Activated CD8-positive, alpha-beta T cell treated with anti-CD3 and anti-CD28 coated beads for 36 hours (primary cell): ENCODE results near the gene PITPNM1. TPM values are rescaled to one million over a fixed set of nuclear protein-coding genes. Genes with fewer than 3 reads are reported as not detected.

Source experiments
- ATAC-seq: fragments of 200-7000 bp; cut with Tn5 transposase; one replicate; pipeline ENCODE4 v1.10.0; 2021; ENCODE audit warnings: mild to moderate bottlenecking, moderate library complexity
- CTCF ChIA-PET: fragments of 350-600 bp; sonication (Branson Sonifier 250); formaldehyde crosslinking; loops from one replicate; lab custom pipeline; 2021; ENCODE audit warnings: antibody characterized with exemption; lab: Charles Lee
- POLR2A ChIA-PET: fragments of 350-600 bp; sonication (Branson Sonifier 250); formaldehyde crosslinking; loops from one replicate; lab custom pipeline; 2021; ENCODE audit warnings: antibody characterized with exemption; lab: Charles Lee
- DNase-seq: peaks from one replicate; pipeline ENCODE4 v3.0.0-alpha.2; 2020
- H3K27ac Mint-ChIP-seq: one replicate; pipeline ENCODE4 v1.8.0; 2021; ENCODE audit warnings: mild to moderate bottlenecking, mixed read lengths
- H3K27me3 Mint-ChIP-seq: one replicate; pipeline ENCODE4 v1.8.0; 2021; ENCODE audit warnings: mixed read lengths
- H3K36me3 Mint-ChIP-seq: one replicate; pipeline ENCODE4 v1.8.0; 2021; ENCODE audit warnings: low read depth, mixed read lengths
- H3K4me1 Mint-ChIP-seq: one replicate; pipeline ENCODE4 v1.8.0; 2021; ENCODE audit warnings: low read depth, mixed read lengths
- H3K4me3 Mint-ChIP-seq: one replicate; pipeline ENCODE4 v1.8.0; 2021; ENCODE audit warnings: mild to moderate bottlenecking, moderate library complexity, mixed read lengths
- H3K9me3 Mint-ChIP-seq: one replicate; pipeline ENCODE4 v1.8.0; 2021; ENCODE audit warnings: mixed read lengths
- CTCF ChIP-seq: fragments of 200-600 bp; IDR thresholded peaks from one replicate; pipeline ENCODE4 v1.8.0; 2022; ENCODE audit warnings: antibody characterized with exemption, mild to moderate bottlenecking
- intact Hi-C: fragments of 100-400 bp; cut with micrococcal nuclease; formaldehyde crosslinking; loops from one replicate; pipeline ENCODE4 v1.10.0; 2022
- microRNA-seq: library from miRNA; unstranded; fragments of <30 nt; microRNA quantifications from one replicate; pipeline ENCODE4 v1.2.0, GENCODE V29; 2022; ENCODE audit warnings: borderline microRNAs expressed, borderline replicate concordance
- total RNA-seq, 2 experiments: library from RNA; stranded (reverse); gene quantifications; one replicate each; pipeline ENCODE4 v1.2.3, GENCODE V29; 2021

Gene PITPNM1
- total RNA-seq, 2 experiments from 2014 or later: 87.8 to 88.1 TPM

GRCh38 chr11:67449116-67449844, 55.9 kb downstream of the PITPNM1 start:
- H3K27ac Mint-ChIP-seq: no peak overlapping the region
- H3K36me3 Mint-ChIP-seq: no peaks in the 10 kb centered on the region
- H3K4me1 Mint-ChIP-seq: peaks cover 42% of the 10 kb centered on the region
- CTCF ChIA-PET: interaction anchor here (1.3 kb wide), 1 partner anchor 98 kb away, joined by 3 read pairs; no protein-coding TSS in a partner anchor
- POLR2A ChIA-PET: interaction anchor here (2.0 kb wide), 1 partner anchor 10 kb away, joined by 6 read pairs; no protein-coding TSS in a partner anchor
- ATAC-seq (no peak), DNase-seq (no peak)
- H3K27me3 Mint-ChIP-seq: no peaks in the 10 kb centered on the region
- H3K9me3 Mint-ChIP-seq: no peaks in the 10 kb centered on the region
- H3K4me3 Mint-ChIP-seq: no peak overlapping the region
- intact Hi-C loops: no loop called here
- no peak for TF ChIP-seq CTCF

GRCh38 chr11:67448220-67448609, 56.9 kb downstream of the PITPNM1 start:
- ATAC-seq: no peak
- Mint-ChIP-seq H3K36me3 (no peaks in the 10 kb centered on the region), H3K9me3 (no peaks in the 10 kb centered on the region), H3K4me1 (peaks cover 46% of the 10 kb centered on the region), H3K27ac (no peak overlapping the region), H3K27me3 (no peaks in the 10 kb centered on the region), H3K4me3 (no peak overlapping the region)
- ChIA-PET POLR2A (interaction anchor here (0.8 to 2.0 kb wide), 4 partner anchors 9 to 47 kb away, joined by 3 to 6 read pairs (median 3); partner anchors contain the start of genes PPP1CA and PTPRCAP), CTCF (interaction anchor here (1.1 kb wide), 1 partner anchor 21 kb away, joined by 3 read pairs; no protein-coding TSS in a partner anchor)
- intact Hi-C loops: no loop called here
- no peak for DNase-seq
- no peak for TF ChIP-seq CTCF

GRCh38 chr11:67445515-67445914, 59.6 kb downstream of the PITPNM1 start:
- Mint-ChIP-seq H3K27ac (peak overlapping the region; percentile 71), H3K36me3 (no peaks in the 10 kb centered on the region), H3K9me3 (no peaks in the 10 kb centered on the region), H3K4me1 (peaks cover 66% of the 10 kb centered on the region), H3K27me3 (no peaks in the 10 kb centered on the region), H3K4me3 (peak overlapping the region; percentile 64)
- DNase-seq (no peak), ATAC-seq (no peak)
- no peak for TF ChIP-seq CTCF
- CTCF ChIA-PET: no interaction called here
- POLR2A ChIA-PET: interaction anchor here (0.8 to 1.3 kb wide), 5 partner anchors 8 to 47 kb away, joined by 3 to 4 read pairs (median 3); partner anchors contain the start of gene PTPRCAP
- intact Hi-C loops: no loop called here

- intact Hi-C loops: no loop called here
- ChIA-PET CTCF (no interaction called here), POLR2A (interaction anchor here (1.2 to 2.3 kb wide), 2 partner anchors 14 to 42 kb away, joined by 3 to 7 read pairs; partner anchors contain the start of gene RPS6KB2)
- no peak for TF ChIP-seq CTCF
- Mint-ChIP-seq H3K36me3 (peaks cover 22% of the 10 kb centered on the region), H3K9me3 (no peaks in the 10 kb centered on the region), H3K4me3 (peak overlapping the region; percentile 50), H3K4me1 (peaks cover 64% of the 10 kb centered on the region), H3K27me3 (no peaks in the 10 kb centered on the region), H3K27ac (peak overlapping the region; percentile 26)
- no peak for DNase-seq
- no peak for ATAC-seq
These were observed 62.4 kb downstream of the PITPNM1 start for GRCh38 chr11:67442504-67443404.

Small RNAs within 50 kb of the gene (microRNA-seq; reads per million reads assigned to microRNA genes)
- not detected for gene MIR6752

Other genes starting within 250 kb of the PITPNM1 start
- gene GRK2, start 238.9 kb downstream of the PITPNM1 start, total RNA-seq: 100 to 1,000 TPM; 303 to 305 TPM
- gene ANKRD13D, start 216.1 kb downstream of the PITPNM1 start, total RNA-seq: 10 to 100 TPM; 75.4 to 78.7 TPM
- gene SSH3, start 201.8 kb downstream of the PITPNM1 start, total RNA-seq: 1 to 10 TPM; 7.4 to 9.1 TPM
- 10 to 100 TPM; 34.1 to 36.1 TPM for gene POLD4, start 151.8 kb downstream of the PITPNM1 start, total RNA-seq
- gene CLCF1, start 131.8 kb downstream of the PITPNM1 start, total RNA-seq: under 1 TPM; 0.79 to 0.81 TPM
- 10 to 100 TPM; 29.7 to 30.6 TPM for gene RAD9A, start 113.4 kb downstream of the PITPNM1 start, total RNA-seq
- gene PPP1CA, start 103.5 kb downstream of the PITPNM1 start, total RNA-seq: 100 to 1,000 TPM; 249 to 258 TPM
- gene TBC1D10C, start 101.3 kb downstream of the PITPNM1 start, total RNA-seq: 100 to 1,000 TPM; 138 to 144 TPM
- gene CARNS1, start 89.7 kb downstream of the PITPNM1 start, total RNA-seq: 1 to 10 TPM; 6.2 to 6.9 TPM
- 10 to 100 TPM; 54.8 to 57.4 TPM for gene RPS6KB2, start 76.9 kb downstream of the PITPNM1 start, total RNA-seq
- gene PTPRCAP, start 67.7 kb downstream of the PITPNM1 start, total RNA-seq: 100 to 1,000 TPM; 107 to 114 TPM
- gene CORO1B, start 61.9 kb downstream of the PITPNM1 start, total RNA-seq: 100 to 1,000 TPM; 254 to 276 TPM
- not detected for gene GPR152, start 52.6 kb downstream of the PITPNM1 start, total RNA-seq
- 1 to 10 TPM in 1 of 2 experiments, under 1 TPM in 1; 0.83 to 1.4 TPM for gene CABP4, start 50.0 kb downstream of the PITPNM1 start, total RNA-seq
- gene TMEM134, start 36.1 kb downstream of the PITPNM1 start, total RNA-seq: 10 to 100 TPM; 56.0 to 59.2 TPM
- gene AIP, start 22.3 kb downstream of the PITPNM1 start, total RNA-seq: 100 to 1,000 TPM; 145 to 146 TPM
- gene CDK2AP2, start 2.8 kb upstream of the PITPNM1 start, total RNA-seq: 10 to 100 TPM; 53.5 to 55.5 TPM
- not detected for gene CABP2, start 18.1 kb upstream of the PITPNM1 start, total RNA-seq
- 100 to 1,000 TPM; 467 to 472 TPM for gene GSTP1, start 78.4 kb upstream of the PITPNM1 start, total RNA-seq
- 100 to 1,000 TPM; 315 to 317 TPM for gene NDUFV1, start 101.6 kb upstream of the PITPNM1 start, total RNA-seq
- gene NUDT8, start 124.6 kb upstream of the PITPNM1 start, total RNA-seq: 10 to 100 TPM; 35.5 to 39.5 TPM
- not detected for gene TBX10, start 134.4 kb upstream of the PITPNM1 start, total RNA-seq
- under 1 TPM; 0.31 to 0.61 TPM for gene ACY3, start 145.4 kb upstream of the PITPNM1 start, total RNA-seq
- gene ALDH3B2, start 169.3 kb upstream of the PITPNM1 start, total RNA-seq: not detected